Activated T-helper 1 cell treated with anti-CD3 and anti-CD28 coated beads, Interleukin-12 subunit alpha, Interleukin-12 subunit beta, Interleukin-2, Interleukin-4 antibody, amounts not matched to agents 30 ng/mL and 10 ng/mL and 1 ng/mL, durations not matched to agents 14 hours and 24 hours and 36 hours (primary cell): ENCODE data around the gene CEP164. TPM values are rescaled to one million over a fixed set of nuclear protein-coding genes. Genes with fewer than 3 reads are reported as not detected.

Experiments used
- DNase-seq: peaks from one replicate; pipeline ENCODE4 v3.0.0; 2021; ENCODE audit warnings: low spot score
- H3K27ac Mint-ChIP-seq: one replicate; pipeline ENCODE4 v1.8.0; 2021; ENCODE audit warnings: mild to moderate bottlenecking, mixed read lengths
- H3K27me3 Mint-ChIP-seq: one replicate; pipeline ENCODE4 v1.8.0; 2022; ENCODE audit warnings: mild to moderate bottlenecking, moderate library complexity, mixed read lengths; ENCODE audit not compliant: insufficient read depth
- H3K36me3 Mint-ChIP-seq: one replicate; pipeline ENCODE4 v1.8.0; 2021; ENCODE audit warnings: low read depth, mixed read lengths
- H3K4me1 Mint-ChIP-seq: one replicate; pipeline ENCODE4 v1.8.0; 2021; ENCODE audit warnings: low read depth, mixed read lengths
- H3K4me3 Mint-ChIP-seq: one replicate; pipeline ENCODE4 v1.8.0; 2021; ENCODE audit warnings: mild to moderate bottlenecking, moderate library complexity, mixed read lengths
- H3K9me3 Mint-ChIP-seq: one replicate; pipeline ENCODE4 v1.8.0; 2021; ENCODE audit warnings: mixed read lengths
- intact Hi-C: fragments of 100-400 bp; cut with micrococcal nuclease; formaldehyde crosslinking; loops from one replicate; pipeline ENCODE4 v1.15.1; 2024
- total RNA-seq: library from RNA; stranded (reverse); gene quantifications from 2 replicates; pipeline ENCODE4 v1.2.3, GENCODE V29; 2022

Gene CEP164
- total RNA-seq, 1 donor from 2014 or later, result 37.2 TPM

DNA sequence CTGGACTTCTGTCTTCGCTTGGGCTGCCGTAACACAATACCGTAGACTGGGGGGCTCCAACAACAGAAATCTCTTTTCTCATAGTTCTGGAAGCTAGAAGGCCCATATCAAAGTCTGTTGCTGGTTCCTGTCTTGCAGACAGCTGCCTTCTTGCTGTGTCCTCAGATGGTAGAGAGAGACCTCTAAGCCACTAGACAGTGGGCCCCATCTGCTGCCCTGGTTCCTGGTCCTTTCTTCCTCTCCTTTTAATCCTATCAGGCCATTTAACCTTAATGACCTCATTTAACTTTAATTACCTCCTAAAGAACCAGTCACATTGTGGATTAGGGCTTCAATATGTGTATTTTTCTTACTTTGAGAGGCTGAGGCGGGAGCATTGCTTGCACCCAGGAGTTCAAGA is 9.4 kb downstream of the CEP164 start:
- H3K27me3 Mint-ChIP-seq, result no peaks in the 10 kb centered on the region
- no peak overlapping the region for H3K27ac Mint-ChIP-seq
- peaks cover 11% of the 10 kb centered on the region for H3K36me3 Mint-ChIP-seq
- H3K4me1 Mint-ChIP-seq, result no peaks in the 10 kb centered on the region
- no peak for DNase-seq
- H3K9me3 Mint-ChIP-seq, result no peaks in the 10 kb centered on the region
- intact Hi-C loops, result no loop called here
- H3K4me3 Mint-ChIP-seq, result no peak overlapping the region

DNA sequence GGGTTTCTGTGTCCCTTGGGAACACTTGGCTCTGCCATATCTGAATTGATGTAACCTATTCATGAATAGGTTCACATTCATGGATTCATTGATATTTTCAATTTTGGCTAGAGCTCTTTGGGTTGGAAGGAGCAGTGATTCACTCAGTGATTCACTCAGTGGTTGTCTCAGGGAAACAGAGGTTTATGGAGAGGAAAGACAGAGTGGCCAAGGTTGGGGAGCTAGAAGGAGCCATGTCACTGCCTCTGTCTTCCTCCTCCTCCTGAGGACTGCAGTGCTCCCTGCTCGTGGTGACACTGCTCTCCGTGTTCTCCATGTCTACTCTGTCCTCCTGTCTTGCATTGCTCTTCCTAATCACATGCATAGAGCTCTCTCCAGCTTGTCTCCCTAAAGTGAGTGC is 17.4 kb downstream of the CEP164 start:
- Mint-ChIP-seq H3K4me3 (no peak overlapping the region), H3K27me3 (no peaks in the 10 kb centered on the region), H3K4me1 (no peaks in the 10 kb centered on the region), H3K9me3 (no peaks in the 10 kb centered on the region), H3K36me3 (peaks cover 16% of the 10 kb centered on the region), H3K27ac (no peak overlapping the region)
- intact Hi-C loops, result no loop called here
- DNase-seq, result no peak

DNA sequence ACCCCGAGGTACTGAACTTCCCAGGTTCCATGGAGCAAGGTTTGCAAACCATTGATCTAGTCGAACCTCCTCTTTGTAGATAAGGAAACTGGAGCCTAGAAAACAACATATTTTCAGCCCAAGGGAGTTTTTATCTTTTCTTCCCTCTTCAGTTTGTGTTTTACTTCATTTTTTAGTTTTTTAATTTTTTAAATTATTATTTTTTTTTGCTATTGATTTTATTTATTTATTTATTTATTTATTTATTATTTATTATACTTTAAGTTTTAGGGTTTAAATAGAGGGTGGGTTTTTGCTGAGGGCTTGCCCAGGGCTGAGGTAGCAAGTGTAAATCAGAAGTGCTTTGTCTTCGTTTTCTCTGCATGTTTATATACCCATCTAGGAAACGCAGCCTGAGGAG is 26.9 kb downstream of the CEP164 start:
- Mint-ChIP-seq H3K36me3 (peaks cover 16% of the 10 kb centered on the region), H3K4me3 (no peak overlapping the region), H3K9me3 (no peaks in the 10 kb centered on the region), H3K27ac (no peak overlapping the region), H3K4me1 (no peaks in the 10 kb centered on the region), H3K27me3 (no peaks in the 10 kb centered on the region)
- intact Hi-C loops, result no loop called here
- no peak for DNase-seq

DNA sequence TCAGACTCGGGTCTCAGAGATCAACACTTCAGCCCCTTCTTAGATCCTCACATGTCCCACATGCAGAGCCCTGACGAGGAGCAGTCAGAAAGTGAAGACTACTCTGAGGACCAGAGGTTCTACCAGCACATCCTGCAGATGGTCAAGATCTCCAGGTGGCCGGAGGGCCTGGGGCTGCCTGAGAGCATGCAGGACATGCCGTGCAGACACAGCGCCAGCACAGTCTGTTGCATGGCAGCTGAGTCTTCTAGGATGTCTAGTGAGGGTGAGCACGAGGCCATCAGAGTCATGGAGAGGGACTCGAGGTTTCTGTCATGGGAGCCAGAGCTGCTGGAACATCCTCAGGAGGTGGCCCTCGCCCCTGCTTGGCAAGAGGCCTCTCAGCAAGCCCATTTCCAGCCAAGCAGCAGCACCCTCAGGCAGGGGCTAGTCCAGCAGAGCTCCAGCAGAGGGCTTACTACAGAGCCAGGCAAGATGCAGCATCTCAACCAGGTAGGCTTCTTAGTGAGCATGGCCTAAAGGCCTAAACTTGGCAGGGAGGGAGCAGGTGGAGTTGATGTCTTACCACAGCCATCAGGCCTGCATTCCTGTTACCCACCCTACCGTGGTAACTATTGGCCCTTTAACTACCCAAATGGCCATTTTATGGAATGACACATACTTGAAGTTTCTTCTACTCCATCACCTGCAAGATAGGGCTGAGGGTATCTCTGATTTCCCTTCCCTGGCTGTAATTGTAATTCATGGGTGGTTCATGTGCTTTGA is 28.7 kb downstream of the CEP164 start:
- intact Hi-C loops, result no loop called here
- DNase-seq, result no peak
- Mint-ChIP-seq H3K27ac (no peak overlapping the region), H3K27me3 (no peaks in the 10 kb centered on the region), H3K9me3 (no peaks in the 10 kb centered on the region), H3K4me1 (no peaks in the 10 kb centered on the region), H3K36me3 (peaks cover 21% of the 10 kb centered on the region), H3K4me3 (no peak overlapping the region)

DNA sequence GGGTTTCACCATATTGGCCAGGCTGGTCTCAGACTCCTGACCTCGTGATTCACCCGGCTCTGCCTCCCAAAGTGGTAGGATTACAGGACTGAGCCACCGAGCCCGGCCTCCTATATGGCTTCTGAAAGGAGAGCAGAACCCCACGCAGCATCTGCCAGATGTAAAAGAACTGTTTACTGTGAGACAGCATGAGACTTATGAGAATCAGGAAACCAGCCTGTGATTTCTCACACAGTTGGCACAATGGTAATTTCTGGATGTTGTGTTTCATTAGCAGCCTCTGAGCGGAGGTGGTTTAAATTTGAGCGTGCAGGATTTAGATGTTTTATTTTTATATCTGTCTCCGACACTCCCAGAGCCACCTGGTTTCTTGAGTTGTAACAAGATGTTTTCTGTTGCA is 33.8 kb downstream of the CEP164 start:
- Mint-ChIP-seq H3K27ac (no peak overlapping the region), H3K4me1 (no peaks in the 10 kb centered on the region), H3K36me3 (peaks cover 30% of the 10 kb centered on the region), H3K4me3 (no peak overlapping the region), H3K27me3 (no peaks in the 10 kb centered on the region), H3K9me3 (no peaks in the 10 kb centered on the region)
- intact Hi-C loops, result no loop called here
- DNase-seq, result no peak

DNA sequence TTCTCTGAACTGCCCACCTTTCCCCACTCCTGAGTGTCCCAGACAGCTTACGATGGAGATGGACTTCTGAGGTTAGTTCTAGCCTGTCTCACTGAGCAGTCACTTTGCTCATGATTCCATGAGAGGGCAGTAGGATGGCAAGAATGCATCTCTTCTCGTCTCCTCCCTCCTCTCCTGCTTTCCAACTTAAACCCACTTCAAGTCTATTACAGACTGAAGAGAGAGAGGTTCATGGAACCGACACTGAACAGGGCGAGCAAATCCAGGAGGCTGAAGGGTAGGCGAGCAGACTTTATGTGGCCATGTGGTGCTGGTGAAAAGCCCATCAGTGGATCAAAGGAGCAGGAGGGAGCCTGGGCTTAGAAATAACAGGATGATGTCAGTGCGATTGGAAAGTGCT is 38.6 kb downstream of the CEP164 start:
- Mint-ChIP-seq H3K27me3 (no peaks in the 10 kb centered on the region), H3K4me3 (no peak overlapping the region), H3K4me1 (no peaks in the 10 kb centered on the region), H3K9me3 (no peaks in the 10 kb centered on the region), H3K36me3 (peaks cover 20% of the 10 kb centered on the region), H3K27ac (no peak overlapping the region)
- no peak for DNase-seq
- intact Hi-C loops, result no loop called here

DNA sequence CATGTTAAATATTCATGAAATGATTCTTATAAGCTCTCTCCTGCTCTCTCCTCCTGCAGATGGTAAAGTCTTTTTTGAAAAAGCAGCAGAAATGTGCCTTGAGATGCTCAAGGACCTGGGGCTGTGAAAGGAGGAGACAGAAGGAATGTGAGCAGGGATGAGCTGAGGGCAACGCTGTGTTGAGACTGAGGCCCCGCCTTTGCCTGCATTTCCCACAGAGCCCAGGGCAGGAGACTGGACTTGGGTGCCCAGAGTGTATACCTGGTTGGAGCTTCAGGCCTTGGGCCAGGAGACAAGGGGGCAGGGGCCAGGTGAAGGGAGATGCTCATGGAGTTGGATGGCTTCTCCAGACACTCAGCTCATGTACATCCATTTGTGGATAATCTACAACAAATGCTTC is 39.2 kb downstream of the CEP164 start:
- Mint-ChIP-seq H3K4me1 (no peaks in the 10 kb centered on the region), H3K4me3 (no peak overlapping the region), H3K36me3 (peaks cover 18% of the 10 kb centered on the region), H3K27ac (no peak overlapping the region), H3K27me3 (no peaks in the 10 kb centered on the region), H3K9me3 (no peaks in the 10 kb centered on the region)
- no peak for DNase-seq
- intact Hi-C loops, result no loop called here

DNA sequence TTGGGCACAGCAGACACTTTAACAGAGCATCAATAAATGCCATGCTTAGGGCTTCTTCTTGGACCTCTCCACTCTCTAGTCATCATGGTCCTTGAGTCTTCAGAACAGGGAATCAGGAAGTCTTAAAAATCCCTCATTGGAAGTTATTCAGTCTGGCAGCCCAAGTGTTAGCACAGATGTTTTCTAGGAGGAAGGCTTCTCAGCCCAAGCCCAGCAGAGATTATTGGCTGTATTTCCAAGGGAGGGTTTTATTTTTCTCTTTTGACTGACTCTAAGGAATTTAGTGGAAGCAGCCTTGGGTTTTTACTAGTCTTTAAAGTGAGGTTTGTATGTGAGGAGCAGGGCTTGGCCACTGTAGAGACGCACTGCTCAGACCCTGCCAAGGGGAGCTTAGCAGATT is 41.9 kb downstream of the CEP164 start:
- intact Hi-C loops, result no loop called here
- Mint-ChIP-seq H3K9me3 (no peaks in the 10 kb centered on the region), H3K27ac (no peak overlapping the region), H3K4me1 (no peaks in the 10 kb centered on the region), H3K27me3 (no peaks in the 10 kb centered on the region), H3K36me3 (peaks cover 9% of the 10 kb centered on the region), H3K4me3 (no peak overlapping the region)
- no peak for DNase-seq

DNA sequence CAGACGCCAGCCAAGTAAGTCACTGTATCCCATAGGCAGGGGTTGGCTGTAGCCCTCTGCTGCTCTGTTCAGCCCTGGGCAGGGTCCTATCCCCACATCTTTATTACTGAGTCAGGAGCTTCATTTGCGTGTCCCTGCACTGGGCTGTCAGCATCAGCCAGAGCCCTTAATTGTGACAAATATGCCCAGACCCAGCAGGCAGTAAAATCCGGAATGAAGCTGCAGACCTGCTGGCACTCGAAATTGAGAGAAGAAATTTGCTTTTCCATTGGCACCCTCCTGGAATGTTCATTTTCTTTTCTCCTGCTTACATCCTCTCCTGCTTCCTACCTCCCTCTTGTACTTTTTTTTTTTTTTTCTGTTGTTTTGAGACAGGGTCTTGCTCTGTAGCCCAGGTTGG is 43.8 kb downstream of the CEP164 start:
- no peaks in the 10 kb centered on the region for H3K9me3 Mint-ChIP-seq
- H3K4me3 Mint-ChIP-seq, result no peak overlapping the region
- H3K27me3 Mint-ChIP-seq, result no peaks in the 10 kb centered on the region
- no peak overlapping the region for H3K27ac Mint-ChIP-seq
- no peak for DNase-seq
- H3K4me1 Mint-ChIP-seq, result no peaks in the 10 kb centered on the region
- peaks cover 7% of the 10 kb centered on the region for H3K36me3 Mint-ChIP-seq
- intact Hi-C loops, result no loop called here

DNA sequence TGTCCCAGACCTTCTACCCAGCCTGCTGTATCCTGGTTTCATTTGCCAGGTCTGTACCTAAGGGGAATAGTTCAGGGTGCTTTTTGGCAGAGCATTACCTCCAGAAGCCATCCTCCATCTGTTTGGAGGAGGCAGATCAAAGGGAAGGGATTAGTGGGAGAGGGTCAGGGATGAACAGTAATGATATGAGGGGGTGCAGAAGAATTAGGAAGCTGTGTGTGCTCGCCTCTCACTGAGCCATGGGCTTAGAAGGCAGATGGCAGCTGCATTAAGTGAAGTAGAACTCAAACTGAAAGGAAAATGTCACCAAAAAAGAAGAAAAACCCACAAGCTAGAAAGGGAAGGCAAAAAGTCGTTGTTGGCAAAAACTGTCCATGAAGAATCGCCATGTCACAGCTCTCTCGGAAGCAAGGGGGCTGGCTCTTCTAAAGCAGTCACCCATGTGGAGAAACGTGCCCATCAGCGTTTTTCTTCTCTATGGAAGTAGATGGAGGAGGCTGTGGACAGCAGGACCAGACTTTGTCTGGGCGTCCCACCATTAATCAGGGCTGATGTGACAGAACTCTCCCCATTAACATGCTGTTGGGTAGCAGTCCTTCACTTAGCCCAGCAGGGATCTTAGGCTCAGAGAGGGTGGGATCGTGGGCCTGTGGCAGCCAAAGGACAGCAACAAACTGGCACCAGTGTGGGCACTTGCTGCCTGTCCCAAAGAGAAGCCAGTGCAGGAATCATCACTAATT is 46.8 kb downstream of the CEP164 start:
- H3K4me3 Mint-ChIP-seq, result no peak overlapping the region
- intact Hi-C loops, result no loop called here
- H3K27me3 Mint-ChIP-seq, result no peaks in the 10 kb centered on the region
- no peaks in the 10 kb centered on the region for H3K9me3 Mint-ChIP-seq
- peaks cover 7% of the 10 kb centered on the region for H3K36me3 Mint-ChIP-seq
- no peak overlapping the region for H3K27ac Mint-ChIP-seq
- no peaks in the 10 kb centered on the region for H3K4me1 Mint-ChIP-seq
- DNase-seq, result no peak

DNA sequence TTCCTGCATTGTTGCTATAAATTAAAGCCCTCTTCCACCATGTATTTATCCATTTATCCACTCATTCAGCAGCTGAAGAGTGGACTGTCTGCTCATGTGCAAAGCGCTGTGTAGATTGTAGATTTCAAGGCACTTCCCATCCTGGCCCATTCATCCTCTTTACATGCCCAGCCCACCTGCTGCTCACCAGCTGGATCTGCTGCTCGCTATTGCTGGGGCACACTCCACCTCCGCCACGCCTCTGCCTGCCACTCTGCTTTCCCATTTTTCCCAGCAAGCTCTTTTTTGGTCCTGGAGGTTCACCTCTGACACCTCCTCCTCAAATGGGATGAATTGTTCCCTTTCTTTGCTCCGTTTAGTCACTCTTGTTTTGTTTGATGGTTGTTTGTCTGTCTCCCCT is 48.3 kb downstream of the CEP164 start:
- Mint-ChIP-seq H3K4me1 (no peaks in the 10 kb centered on the region), H3K4me3 (no peak overlapping the region), H3K27me3 (no peaks in the 10 kb centered on the region), H3K36me3 (peaks cover 7% of the 10 kb centered on the region), H3K27ac (no peak overlapping the region), H3K9me3 (no peaks in the 10 kb centered on the region)
- intact Hi-C loops, result no loop called here
- DNase-seq, result no peak

DNA sequence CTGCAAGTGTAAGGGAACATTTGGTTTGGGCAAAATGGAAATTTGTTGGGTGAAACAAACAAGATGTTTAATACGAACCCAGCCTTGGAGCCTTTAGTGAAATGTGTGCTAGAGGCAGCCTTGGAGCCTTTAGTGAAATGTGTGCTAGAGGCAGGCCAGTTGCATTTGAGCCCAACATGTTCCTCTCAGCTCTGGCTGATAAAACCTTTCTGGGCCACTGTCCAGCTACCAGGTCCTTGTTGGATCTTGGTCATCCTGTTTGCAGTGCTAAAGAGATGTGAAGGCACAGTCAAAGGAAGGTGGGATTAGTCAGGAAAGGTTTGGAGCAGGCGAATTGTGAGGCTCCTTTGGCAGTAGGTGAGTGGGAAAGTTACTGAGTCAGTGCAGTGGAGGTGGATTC is 48.9 kb downstream of the CEP164 start:
- no peak overlapping the region for H3K4me3 Mint-ChIP-seq
- no peaks in the 10 kb centered on the region for H3K27me3 Mint-ChIP-seq
- DNase-seq, result no peak
- H3K27ac Mint-ChIP-seq, result no peak overlapping the region
- no peaks in the 10 kb centered on the region for H3K9me3 Mint-ChIP-seq
- no peaks in the 10 kb centered on the region for H3K4me1 Mint-ChIP-seq
- intact Hi-C loops, result no loop called here
- peaks cover 7% of the 10 kb centered on the region for H3K36me3 Mint-ChIP-seq

DNA sequence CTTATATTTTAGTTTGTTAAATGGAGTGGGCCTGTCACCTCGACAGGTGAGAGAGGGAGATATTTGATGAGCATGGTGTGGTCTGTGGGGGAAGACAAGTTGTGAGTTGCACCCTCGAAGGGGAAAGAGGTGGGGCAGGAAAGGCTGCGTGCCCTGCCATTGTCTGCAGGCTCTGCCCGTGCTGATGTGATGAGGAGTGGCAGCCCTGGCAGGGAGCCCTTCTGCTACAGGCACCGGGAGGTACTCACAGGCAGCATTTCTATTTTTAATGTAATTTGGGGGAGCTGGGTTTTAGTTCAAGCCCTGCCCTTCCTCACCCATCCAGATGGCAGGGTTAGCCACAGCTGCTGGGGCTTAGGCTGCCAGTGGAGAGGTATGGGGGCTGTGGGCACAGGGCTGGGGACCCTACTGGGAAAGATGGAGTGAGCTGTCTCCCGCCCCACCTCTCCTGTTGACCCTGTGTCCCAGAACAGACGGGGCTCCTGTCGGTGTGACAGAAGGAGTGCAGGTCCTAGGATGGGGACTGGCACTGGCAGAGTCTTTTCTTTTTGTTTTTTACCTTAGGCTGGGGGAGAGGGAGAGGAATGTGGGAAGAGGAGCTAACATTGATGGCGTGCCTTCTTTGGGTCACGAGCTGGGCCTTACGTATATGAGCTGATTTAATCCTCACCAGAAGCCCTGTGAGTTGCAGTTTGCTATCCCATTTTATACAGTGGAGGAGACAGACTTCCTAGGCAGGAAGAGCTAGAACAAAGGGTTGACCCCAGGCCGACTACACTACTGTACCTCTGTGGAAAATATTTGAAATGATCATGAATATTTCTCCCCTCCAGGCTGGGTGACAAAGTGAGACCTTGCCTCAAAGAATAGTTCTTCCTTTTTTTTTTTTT is 51.6 kb downstream of the CEP164 start:
- H3K9me3 Mint-ChIP-seq, result no peaks in the 10 kb centered on the region
- H3K4me3 Mint-ChIP-seq, result no peak overlapping the region
- peaks cover 4% of the 10 kb centered on the region for H3K36me3 Mint-ChIP-seq
- no peaks in the 10 kb centered on the region for H3K4me1 Mint-ChIP-seq
- no peak overlapping the region for H3K27ac Mint-ChIP-seq
- intact Hi-C loops, result no loop called here
- no peaks in the 10 kb centered on the region for H3K27me3 Mint-ChIP-seq
- DNase-seq, result no peak
